ENCODE data around the gene CECR2.

Gene CECR2

DNA sequence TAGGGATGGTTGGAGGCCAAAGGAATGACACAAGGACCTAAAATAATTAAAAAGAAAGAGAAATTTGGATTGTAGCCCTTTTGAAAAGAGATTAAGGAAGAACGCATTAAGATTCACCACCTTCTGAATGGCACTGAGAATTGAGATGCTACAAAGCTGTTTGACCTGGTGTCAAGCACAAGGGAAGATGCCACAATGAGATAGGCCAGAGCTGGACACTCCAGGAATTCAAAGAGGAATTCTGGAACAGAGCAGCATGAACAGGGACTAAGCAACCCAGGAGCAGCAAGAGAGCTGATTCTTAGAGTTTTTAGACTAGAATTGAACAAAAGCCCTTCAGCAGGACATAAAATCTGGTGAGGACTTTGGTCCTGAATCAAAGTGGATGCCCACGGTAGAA is 11.6 kb upstream of the CECR2 start:
- ATAC-seq, result no peak
- no peak for TF ChIP-seq ISL1 (CRISPR knock-in tag; IDR thresholded peaks at IDR 0.05)
- TF ChIP-seq OSR1 (CRISPR knock-in tag; IDR thresholded peaks at IDR 0.05), result no peak
- no peak for TF ChIP-seq PPARA (CRISPR knock-in tag; IDR thresholded peaks at IDR 0.05; ENCODE audit: borderline replicate concordance)
- TF ChIP-seq GLIS3 (CRISPR knock-in tag; IDR thresholded peaks at IDR 0.05), result no peak
- TF ChIP-seq ZC3H10 (CRISPR knock-in tag; IDR thresholded peaks at IDR 0.05), result no peak
- no peak for TF ChIP-seq ZNF70 (CRISPR knock-in tag; IDR thresholded peaks at IDR 0.05)
- TF ChIP-seq, protein P1, sequence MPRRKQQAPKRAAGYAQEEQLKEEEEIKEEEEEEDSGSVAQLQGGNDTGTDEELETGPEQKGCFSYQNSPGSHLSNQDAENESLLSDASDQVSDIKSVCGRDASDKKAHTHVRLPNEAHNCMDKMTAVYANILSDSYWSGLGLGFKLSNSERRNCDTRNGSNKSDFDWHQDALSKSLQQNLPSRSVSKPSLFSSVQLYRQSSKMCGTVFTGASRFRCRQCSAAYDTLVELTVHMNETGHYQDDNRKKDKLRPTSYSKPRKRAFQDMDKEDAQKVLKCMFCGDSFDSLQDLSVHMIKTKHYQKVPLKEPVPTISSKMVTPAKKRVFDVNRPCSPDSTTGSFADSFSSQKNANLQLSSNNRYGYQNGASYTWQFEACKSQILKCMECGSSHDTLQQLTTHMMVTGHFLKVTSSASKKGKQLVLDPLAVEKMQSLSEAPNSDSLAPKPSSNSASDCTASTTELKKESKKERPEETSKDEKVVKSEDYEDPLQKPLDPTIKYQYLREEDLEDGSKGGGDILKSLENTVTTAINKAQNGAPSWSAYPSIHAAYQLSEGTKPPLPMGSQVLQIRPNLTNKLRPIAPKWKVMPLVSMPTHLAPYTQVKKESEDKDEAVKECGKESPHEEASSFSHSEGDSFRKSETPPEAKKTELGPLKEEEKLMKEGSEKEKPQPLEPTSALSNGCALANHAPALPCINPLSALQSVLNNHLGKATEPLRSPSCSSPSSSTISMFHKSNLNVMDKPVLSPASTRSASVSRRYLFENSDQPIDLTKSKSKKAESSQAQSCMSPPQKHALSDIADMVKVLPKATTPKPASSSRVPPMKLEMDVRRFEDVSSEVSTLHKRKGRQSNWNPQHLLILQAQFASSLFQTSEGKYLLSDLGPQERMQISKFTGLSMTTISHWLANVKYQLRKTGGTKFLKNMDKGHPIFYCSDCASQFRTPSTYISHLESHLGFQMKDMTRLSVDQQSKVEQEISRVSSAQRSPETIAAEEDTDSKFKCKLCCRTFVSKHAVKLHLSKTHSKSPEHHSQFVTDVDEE (CRISPR knock-in tag; IDR thresholded peaks at IDR 0.05), result no peak
- no peak for TF ChIP-seq ESRRG (CRISPR knock-in tag; IDR thresholded peaks at IDR 0.05)
- TF ChIP-seq ARNTL (CRISPR knock-in tag; IDR thresholded peaks at IDR 0.05; ENCODE audit: borderline replicate concordance, low read depth), result no peak
- TF ChIP-seq, protein P2, sequence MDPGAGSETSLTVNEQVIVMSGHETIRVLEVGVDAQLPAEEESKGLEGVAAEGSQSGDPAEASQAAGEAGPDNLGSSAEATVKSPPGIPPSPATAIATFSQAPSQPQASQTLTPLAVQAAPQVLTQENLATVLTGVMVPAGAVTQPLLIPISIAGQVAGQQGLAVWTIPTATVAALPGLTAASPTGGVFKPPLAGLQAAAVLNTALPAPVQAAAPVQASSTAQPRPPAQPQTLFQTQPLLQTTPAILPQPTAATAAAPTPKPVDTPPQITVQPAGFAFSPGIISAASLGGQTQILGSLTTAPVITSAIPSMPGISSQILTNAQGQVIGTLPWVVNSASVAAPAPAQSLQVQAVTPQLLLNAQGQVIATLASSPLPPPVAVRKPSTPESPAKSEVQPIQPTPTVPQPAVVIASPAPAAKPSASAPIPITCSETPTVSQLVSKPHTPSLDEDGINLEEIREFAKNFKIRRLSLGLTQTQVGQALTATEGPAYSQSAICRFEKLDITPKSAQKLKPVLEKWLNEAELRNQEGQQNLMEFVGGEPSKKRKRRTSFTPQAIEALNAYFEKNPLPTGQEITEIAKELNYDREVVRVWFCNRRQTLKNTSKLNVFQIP (CRISPR knock-in tag; IDR thresholded peaks at IDR 0.05; ENCODE audit: borderline replicate concordance, low read depth), result no peak
- no peak for TF ChIP-seq CSDC2 (CRISPR knock-in tag; IDR thresholded peaks at IDR 0.05)
- TF ChIP-seq, protein P3, sequence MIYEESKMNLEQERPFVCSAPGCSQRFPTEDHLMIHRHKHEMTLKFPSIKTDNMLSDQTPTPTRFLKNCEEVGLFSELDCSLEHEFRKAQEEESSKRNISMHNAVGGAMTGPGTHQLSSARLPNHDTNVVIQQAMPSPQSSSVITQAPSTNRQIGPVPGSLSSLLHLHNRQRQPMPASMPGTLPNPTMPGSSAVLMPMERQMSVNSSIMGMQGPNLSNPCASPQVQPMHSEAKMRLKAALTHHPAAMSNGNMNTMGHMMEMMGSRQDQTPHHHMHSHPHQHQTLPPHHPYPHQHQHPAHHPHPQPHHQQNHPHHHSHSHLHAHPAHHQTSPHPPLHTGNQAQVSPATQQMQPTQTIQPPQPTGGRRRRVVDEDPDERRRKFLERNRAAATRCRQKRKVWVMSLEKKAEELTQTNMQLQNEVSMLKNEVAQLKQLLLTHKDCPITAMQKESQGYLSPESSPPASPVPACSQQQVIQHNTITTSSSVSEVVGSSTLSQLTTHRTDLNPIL (CRISPR knock-in tag; IDR thresholded peaks at IDR 0.05; ENCODE audit: low read depth), result no peak

DNA sequence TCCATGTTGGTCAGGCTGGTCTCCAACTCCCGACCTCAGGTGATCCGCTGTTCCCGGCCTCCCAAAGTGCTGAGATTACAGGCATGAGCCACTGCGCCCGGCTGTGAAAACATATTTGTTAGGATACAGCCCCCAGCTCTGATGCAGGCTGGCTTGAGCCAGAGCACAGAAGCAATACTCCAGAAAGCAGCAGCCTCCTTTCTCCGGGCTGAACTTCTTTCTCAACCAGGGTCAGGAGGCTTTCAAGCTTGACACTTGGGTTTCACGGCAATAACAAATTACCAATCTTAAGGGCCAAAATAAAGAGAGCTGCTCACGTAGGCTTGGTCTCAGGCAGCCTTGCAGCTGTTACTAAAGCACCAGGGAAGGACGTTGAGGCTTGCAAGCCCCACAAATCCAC is 10.8 kb upstream of the CECR2 start:
- ATAC-seq, result no peak
- TF ChIP-seq ZFP30 (CRISPR knock-in tag; IDR thresholded peaks at IDR 0.05), result no peak
- TF ChIP-seq, protein P3 (CRISPR knock-in tag; IDR thresholded peaks at IDR 0.05; ENCODE audit: low read depth), result no peak
- TF ChIP-seq, protein P4, sequence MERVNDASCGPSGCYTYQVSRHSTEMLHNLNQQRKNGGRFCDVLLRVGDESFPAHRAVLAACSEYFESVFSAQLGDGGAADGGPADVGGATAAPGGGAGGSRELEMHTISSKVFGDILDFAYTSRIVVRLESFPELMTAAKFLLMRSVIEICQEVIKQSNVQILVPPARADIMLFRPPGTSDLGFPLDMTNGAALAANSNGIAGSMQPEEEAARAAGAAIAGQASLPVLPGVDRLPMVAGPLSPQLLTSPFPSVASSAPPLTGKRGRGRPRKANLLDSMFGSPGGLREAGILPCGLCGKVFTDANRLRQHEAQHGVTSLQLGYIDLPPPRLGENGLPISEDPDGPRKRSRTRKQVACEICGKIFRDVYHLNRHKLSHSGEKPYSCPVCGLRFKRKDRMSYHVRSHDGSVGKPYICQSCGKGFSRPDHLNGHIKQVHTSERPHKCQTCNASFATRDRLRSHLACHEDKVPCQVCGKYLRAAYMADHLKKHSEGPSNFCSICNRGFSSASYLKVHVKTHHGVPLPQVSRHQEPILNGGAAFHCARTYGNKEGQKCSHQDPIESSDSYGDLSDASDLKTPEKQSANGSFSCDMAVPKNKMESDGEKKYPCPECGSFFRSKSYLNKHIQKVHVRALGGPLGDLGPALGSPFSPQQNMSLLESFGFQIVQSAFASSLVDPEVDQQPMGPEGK (CRISPR knock-in tag; IDR thresholded peaks at IDR 0.05; ENCODE audit: borderline replicate concordance), result no peak
- no peak for TF ChIP-seq SNAI2 (CRISPR knock-in tag; IDR thresholded peaks at IDR 0.05)
- TF ChIP-seq ZNF70 (CRISPR knock-in tag; IDR thresholded peaks at IDR 0.05), result no peak
- TF ChIP-seq OSR1 (CRISPR knock-in tag; IDR thresholded peaks at IDR 0.05), result no peak
- no peak for TF ChIP-seq ZC3H10 (CRISPR knock-in tag; IDR thresholded peaks at IDR 0.05)
- no peak for TF ChIP-seq ARNTL (CRISPR knock-in tag; IDR thresholded peaks at IDR 0.05; ENCODE audit: borderline replicate concordance, low read depth)
- TF ChIP-seq, protein P2 (CRISPR knock-in tag; IDR thresholded peaks at IDR 0.05; ENCODE audit: borderline replicate concordance, low read depth), result no peak
- TF ChIP-seq CSDC2 (CRISPR knock-in tag; IDR thresholded peaks at IDR 0.05), result no peak
- TF ChIP-seq, protein P1 (CRISPR knock-in tag; IDR thresholded peaks at IDR 0.05), result no peak

All from SK-N-SH treated with all-trans-retinoic acid at 6 μM for 48 hours (cell line).